Trophoblast cell (in vitro differentiated cells and primary cell): Measurements from ENCODE around the gene TIMM22.

Source experiments
- DNase-seq, 2 donors: peaks; one replicate each; pipeline ENCODE4 v3.0.0-alpha.2; 2016
- H2AFZ ChIP-seq: 2 replicates; pipeline ENCODE4 v1.6.1; 2013; ENCODE audit warnings: low read length, moderate library complexity, mild to moderate bottlenecking; ENCODE audit not compliant: insufficient read depth, poor library complexity
- H2AK5ac ChIP-seq: 2 replicates; pipeline ENCODE4 v1.6.1; 2013; ENCODE audit warnings: mild to moderate bottlenecking, low read length
- H2BK120ac ChIP-seq: 2 replicates; pipeline ENCODE4 v1.6.1; 2013; ENCODE audit warnings: low read length, mild to moderate bottlenecking, moderate library complexity; ENCODE audit not compliant: insufficient read depth, poor library complexity
- H2BK12ac ChIP-seq: 2 replicates; pipeline ENCODE4 v1.6.1; 2013; ENCODE audit warnings: mild to moderate bottlenecking, low read length, moderate library complexity
- H2BK5ac ChIP-seq: 2 replicates; pipeline ENCODE4 v1.6.1; 2013; ENCODE audit warnings: low read length, low read depth, moderate library complexity, mild to moderate bottlenecking; ENCODE audit not compliant: poor library complexity
- H3K14ac ChIP-seq: 2 replicates; pipeline ENCODE4 v1.6.1; 2013; ENCODE audit warnings: mild to moderate bottlenecking, low read length
- H3K18ac ChIP-seq: 2 replicates; pipeline ENCODE4 v1.6.1; 2013; ENCODE audit warnings: mild to moderate bottlenecking, low read length
- H3K23ac ChIP-seq: 2 replicates; pipeline ENCODE4 v1.6.1; 2013; ENCODE audit warnings: low read length
- H3K27ac ChIP-seq: 2 replicates; pipeline ENCODE4 v1.5.1; 2013; ENCODE audit warnings: low read depth, mild to moderate bottlenecking, inconsistent platforms, low read length, moderate library complexity
- H3K27me3 ChIP-seq: 2 replicates; pipeline ENCODE4 v1.6.1; 2013; ENCODE audit warnings: inconsistent platforms, mild to moderate bottlenecking, low read length, moderate library complexity; ENCODE audit not compliant: insufficient read depth
- H3K36me3 ChIP-seq, 2 experiments: 1 replicate in 1 of 2; 2 replicates in 1 of 2; pipeline ENCODE4 v1.6.1; 2013; ENCODE audit warnings: low read length in 2 of 2, mild to moderate bottlenecking in 2 of 2, moderate library complexity in 1 of 2; ENCODE audit not compliant: insufficient read depth in 2 of 2, control insufficient read depth in 1 of 2
- H3K4ac ChIP-seq: 2 replicates; pipeline ENCODE4 v1.6.1; 2013; ENCODE audit warnings: low read depth, mild to moderate bottlenecking, low read length, moderate library complexity
- H3K4me1 ChIP-seq, 2 experiments: 1 replicate in 1 of 2; 2 replicates in 1 of 2; pipeline ENCODE4 v1.6.1; 2013; ENCODE audit warnings: low read length in 2 of 2, mild to moderate bottlenecking in 2 of 2, moderate library complexity in 1 of 2; ENCODE audit not compliant: insufficient read depth in 2 of 2, control insufficient read depth in 1 of 2
- H3K4me2 ChIP-seq: 2 replicates; pipeline ENCODE4 v1.6.1; 2013; ENCODE audit warnings: inconsistent platforms, mild to moderate bottlenecking, low read length, moderate library complexity
- H3K4me3 ChIP-seq: 2 replicates; pipeline ENCODE4 v1.5.1; 2013; ENCODE audit warnings: mild to moderate bottlenecking, low read depth, low read length, inconsistent platforms
- H3K79me1 ChIP-seq: one replicate; pipeline ENCODE4 v1.6.1; 2013; ENCODE audit warnings: low read length
- H3K79me2 ChIP-seq: 2 replicates; pipeline ENCODE4 v1.6.1; 2013; ENCODE audit warnings: low read length, mild to moderate bottlenecking; ENCODE audit not compliant: control insufficient read depth, insufficient read depth, poor library complexity
- H3K9ac ChIP-seq: 2 replicates; pipeline ENCODE4 v1.6.1; 2013; ENCODE audit warnings: mild to moderate bottlenecking, low read length
- H3K9me3 ChIP-seq: 2 replicates; pipeline ENCODE4 v1.6.1; 2013; ENCODE audit warnings: low read depth, mild to moderate bottlenecking, control low read depth, inconsistent platforms, low read length; ENCODE audit not compliant: insufficient read depth
- H4K12ac ChIP-seq: 2 replicates; pipeline ENCODE4 v1.6.1; 2013; ENCODE audit warnings: low read depth, mild to moderate bottlenecking, low read length, moderate library complexity
- H4K8ac ChIP-seq: 2 replicates; pipeline ENCODE4 v1.6.1; 2013; ENCODE audit warnings: low read depth, mild to moderate bottlenecking, low read length, moderate library complexity
- H4K91ac ChIP-seq: one replicate; pipeline ENCODE4 v1.6.1; 2013; ENCODE audit warnings: low read depth, mild to moderate bottlenecking, low read length, moderate library complexity
- WGBS: extraction: QIAGEN DNeasy Blood & Tissue Kit; methylation state at CpG from one replicate; pipeline ENCODE4 v1.1.7; 2013; ENCODE audit warnings: missing lambda C conversion rate; ENCODE audit not compliant: insufficient read length, insufficient coverage; ENCODE audit errors: extremely low coverage; 5-methylcytosine and 5-hydroxymethylcytosine counted together

The TIMM22 gene

GRCh38 chr17:1033503-1033902 is 36.6 kb downstream of the TIMM22 start:
- Histone ChIP-seq H3K9me3 (no peaks in the 10 kb centered on the region), H3K4ac (no peak overlapping the region), H2BK5ac (no peak overlapping the region), H3K9ac (no peak overlapping the region), H3K23ac (no peak overlapping the region), H3K4me3 (no peak overlapping the region), H3K27me3 (peaks cover 12% of the 10 kb centered on the region), H3K4me2 (no peak overlapping the region), H3K79me1 (no peaks in the 10 kb centered on the region), H3K14ac (no peak overlapping the region), H3K4me1 (no peaks in the 10 kb centered on the region), H3K27ac (no peak overlapping the region), H3K79me2 (no peaks in the 10 kb centered on the region), H2BK120ac (no peak overlapping the region), H2AFZ (no peak overlapping the region), H4K12ac (no peak overlapping the region), H3K18ac (no peak overlapping the region), H3K36me3 (peaks cover 7 to 14% of the 10 kb centered on the region in 2 experiments), H4K91ac (no peak overlapping the region), H4K8ac (no peak overlapping the region), H2BK12ac (no peak overlapping the region), H2AK5ac (no peak overlapping the region)
- no CpG with 5 or more reads among the region's 11 CpGs for WGBS
- DNase-seq = no peak

GRCh38 chr17:1034652-1035210 is 37.8 kb downstream of the TIMM22 start:
- Histone ChIP-seq H3K27me3 (peaks cover 12% of the 10 kb centered on the region), H3K4ac (no peak overlapping the region), H3K4me1 (no peaks in the 10 kb centered on the region), H3K4me3 (no peak overlapping the region), H4K8ac (no peak overlapping the region), H3K9ac (no peak overlapping the region), H3K27ac (no peak overlapping the region), H3K79me2 (no peaks in the 10 kb centered on the region), H4K12ac (no peak overlapping the region), H3K79me1 (no peaks in the 10 kb centered on the region), H3K14ac (no peak overlapping the region), H2AK5ac (no peak overlapping the region), H3K36me3 (peaks cover 7 to 14% of the 10 kb centered on the region in 2 experiments), H2AFZ (no peak overlapping the region), H3K18ac (no peak overlapping the region), H2BK120ac (no peak overlapping the region), H3K9me3 (no peaks in the 10 kb centered on the region), H2BK5ac (no peak overlapping the region), H3K4me2 (no peak overlapping the region), H3K23ac (no peak overlapping the region), H2BK12ac (no peak overlapping the region), H4K91ac (no peak overlapping the region)
- WGBS = no CpG with 5 or more reads among the region's 20 CpGs
- no peak for DNase-seq

GRCh38 chr17:1035546-1036170 is 38.7 kb downstream of the TIMM22 start:
- Histone ChIP-seq H3K4me1 (no peaks in the 10 kb centered on the region), H3K79me2 (no peaks in the 10 kb centered on the region), H4K91ac (no peak overlapping the region), H3K36me3 (peaks cover 7 to 14% of the 10 kb centered on the region in 2 experiments), H3K23ac (no peak overlapping the region), H2BK12ac (no peak overlapping the region), H2BK5ac (no peak overlapping the region), H3K14ac (no peak overlapping the region), H2AFZ (no peak overlapping the region), H3K4me2 (no peak overlapping the region), H3K27me3 (peaks cover 12% of the 10 kb centered on the region), H4K8ac (no peak overlapping the region), H4K12ac (no peak overlapping the region), H3K4ac (no peak overlapping the region), H3K9me3 (no peaks in the 10 kb centered on the region), H2AK5ac (no peak overlapping the region), H3K4me3 (no peak overlapping the region), H2BK120ac (no peak overlapping the region), H3K9ac (no peak overlapping the region), H3K27ac (no peak overlapping the region), H3K18ac (no peak overlapping the region), H3K79me1 (no peaks in the 10 kb centered on the region)
- DNase-seq = no peak
- WGBS = no CpG with 5 or more reads among the region's 17 CpGs

- Histone ChIP-seq H4K91ac (no peak overlapping the region), H2AK5ac (no peak overlapping the region), H2BK5ac (no peak overlapping the region), H3K18ac (no peak overlapping the region), H3K4me2 (no peak overlapping the region), H3K14ac (no peak overlapping the region), H2BK12ac (no peak overlapping the region), H3K9me3 (no peaks in the 10 kb centered on the region), H2AFZ (no peak overlapping the region), H3K27ac (no peak overlapping the region), H3K4ac (no peak overlapping the region), H3K4me3 (no peak overlapping the region), H2BK120ac (no peak overlapping the region), H3K79me2 (no peaks in the 10 kb centered on the region), H4K12ac (no peak overlapping the region), H3K9ac (no peak overlapping the region), H3K79me1 (no peaks in the 10 kb centered on the region), H3K36me3 (peaks cover 7 to 10% of the 10 kb centered on the region in 2 experiments), H3K27me3 (peaks cover 9% of the 10 kb centered on the region), H3K23ac (no peak overlapping the region), H4K8ac (no peak overlapping the region), H3K4me1 (no peaks in the 10 kb centered on the region)
- no peak for DNase-seq
- no CpG with 5 or more reads among the region's 24 CpGs for WGBS
Measured at GRCh38 chr17:1036171-1036844, 39.4 kb downstream of the TIMM22 start.
